ENCODE data around the gene UGT1A8. TPM values are rescaled to one million over a fixed set of nuclear protein-coding genes. Genes with fewer than 3 reads are reported as not detected.

Gene UGT1A8
- total RNA-seq, 1 experiment from 2014 or later, result not detected

- no TSS peak for BruUV-seq (replicated peaks)
- no peaks in the 10 kb centered on the region for H3K4me1 ChIP-seq (ENCODE audit: control insufficient read depth in 1 of 2, insufficient read depth in 2 of 2, low read length in 2 of 2)
- ATAC-seq (no peak), DNase-seq (ENCODE audit: low read depth, low spot score) (no peak)
- H3K9ac ChIP-seq (ENCODE audit: low read length), result no peak overlapping the region
- no peaks in the 10 kb centered on the region for H4K20me1 ChIP-seq (ENCODE audit: insufficient read depth)
- H2AFZ ChIP-seq (ENCODE audit: low read depth, low read length, poor library complexity, severe bottlenecking), result no peak overlapping the region
- no peak overlapping the region for H3K27ac ChIP-seq (ENCODE audit: low read depth, low read length)
- no peak overlapping the region for H3K4me2 ChIP-seq (ENCODE audit: low read length)
- POLR2A ChIA-PET, result no interaction called here
- H3K27me3 ChIP-seq (ENCODE audit: insufficient read depth, low read length), result no peaks in the 10 kb centered on the region
- no peaks in the 10 kb centered on the region for H3K36me3 ChIP-seq (ENCODE audit: control insufficient read depth in 1 of 2, insufficient read depth in 2 of 2, low read length in 2 of 2)
- no peak overlapping the region for H3K4me3 ChIP-seq (replicated peaks in 1 of 2; ENCODE audit: low read depth in 1 of 2, low read length in 2 of 2)
- RAD21 ChIA-PET (ENCODE audit: low non-redundant PET in 1 of 2, low total read pairs in 2 of 2, uncharacterized antibody in 2 of 2, unreplicated experiment in 2 of 2), result no interaction called here
- CTCF ChIA-PET, result no interaction called here
- intact Hi-C loops (cut with micrococcal nuclease), result no loop called here
- H3K9me2 ChIP-seq (ENCODE audit: insufficient read depth), result no peaks in the 10 kb centered on the region
- TF ChIP-seq FOSL1 (IDR thresholded peaks at IDR 0.05; ENCODE audit: low read depth) (no peak), EGR1 (IDR thresholded peaks at IDR 0.05; ENCODE audit: low read depth) (no peak), TCF7L2 (IDR thresholded peaks at IDR 0.05; ENCODE audit: borderline replicate concordance, extremely low read depth, insufficient read depth, insufficient read length) (no peak), ZFX (IDR thresholded peaks at IDR 0.05) (no peak), CBX3 (IDR thresholded peaks at IDR 0.05; ENCODE audit: low read depth) (no peak), RAD21 (IDR thresholded peaks at IDR 0.05; ENCODE audit: low read depth) (no peak), REST (IDR thresholded peaks at IDR 0.05; ENCODE audit: low read depth) (no peak), SP1 (IDR thresholded peaks at IDR 0.05; ENCODE audit: low read depth) (no peak)
- TF ChIP-seq, protein P1, sequence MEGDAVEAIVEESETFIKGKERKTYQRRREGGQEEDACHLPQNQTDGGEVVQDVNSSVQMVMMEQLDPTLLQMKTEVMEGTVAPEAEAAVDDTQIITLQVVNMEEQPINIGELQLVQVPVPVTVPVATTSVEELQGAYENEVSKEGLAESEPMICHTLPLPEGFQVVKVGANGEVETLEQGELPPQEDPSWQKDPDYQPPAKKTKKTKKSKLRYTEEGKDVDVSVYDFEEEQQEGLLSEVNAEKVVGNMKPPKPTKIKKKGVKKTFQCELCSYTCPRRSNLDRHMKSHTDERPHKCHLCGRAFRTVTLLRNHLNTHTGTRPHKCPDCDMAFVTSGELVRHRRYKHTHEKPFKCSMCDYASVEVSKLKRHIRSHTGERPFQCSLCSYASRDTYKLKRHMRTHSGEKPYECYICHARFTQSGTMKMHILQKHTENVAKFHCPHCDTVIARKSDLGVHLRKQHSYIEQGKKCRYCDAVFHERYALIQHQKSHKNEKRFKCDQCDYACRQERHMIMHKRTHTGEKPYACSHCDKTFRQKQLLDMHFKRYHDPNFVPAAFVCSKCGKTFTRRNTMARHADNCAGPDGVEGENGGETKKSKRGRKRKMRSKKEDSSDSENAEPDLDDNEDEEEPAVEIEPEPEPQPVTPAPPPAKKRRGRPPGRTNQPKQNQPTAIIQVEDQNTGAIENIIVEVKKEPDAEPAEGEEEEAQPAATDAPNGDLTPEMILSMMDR (IDR thresholded peaks at IDR 0.05 in 2 of 3, conservative IDR thresholded peaks at IDR 0.05 in 1 of 3; ENCODE audit: borderline replicate concordance in 1 of 3, insufficient read depth in 1 of 3, low read depth in 2 of 3, low read length in 2 of 3), result no peak
- TF ChIP-seq, protein P2, sequence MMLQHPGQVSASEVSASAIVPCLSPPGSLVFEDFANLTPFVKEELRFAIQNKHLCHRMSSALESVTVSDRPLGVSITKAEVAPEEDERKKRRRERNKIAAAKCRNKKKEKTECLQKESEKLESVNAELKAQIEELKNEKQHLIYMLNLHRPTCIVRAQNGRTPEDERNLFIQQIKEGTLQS (IDR thresholded peaks at IDR 0.05), result no peak
- H3K79me2 ChIP-seq (ENCODE audit: insufficient read depth, low read length), result no peaks in the 10 kb centered on the region
- no peaks in the 10 kb centered on the region for H3K9me3 ChIP-seq (ENCODE audit: control insufficient read depth in 1 of 2, insufficient read depth in 1 of 2, low read depth in 1 of 2, low read length in 2 of 2)
Measured at GRCh38 chr2:233822101-233822771, 204.8 kb downstream of the UGT1A8 start.

Other genes with a start within 250 kb of the UGT1A8 start
- 34.9 TPM for gene USP40, start 50.9 kb upstream of the UGT1A8 start, total RNA-seq (2021; ENCODE audit: unreplicated experiment)
- gene UGT1A10, start 18.8 kb downstream of the UGT1A8 start, total RNA-seq (2021; ENCODE audit: unreplicated experiment), result not detected
- gene UGT1A9, start 54.3 kb downstream of the UGT1A8 start, total RNA-seq (2021; ENCODE audit: unreplicated experiment), result not detected
- not detected for gene UGT1A7, start 64.3 kb downstream of the UGT1A8 start, total RNA-seq (2021; ENCODE audit: unreplicated experiment)
- gene UGT1A6, start 75.3 kb downstream of the UGT1A8 start, total RNA-seq (2021; ENCODE audit: unreplicated experiment), result not detected
- not detected for gene UGT1A5, start 95.3 kb downstream of the UGT1A8 start, total RNA-seq (2021; ENCODE audit: unreplicated experiment)
- 0.12 TPM for gene UGT1A4, start 101.1 kb downstream of the UGT1A8 start, total RNA-seq (2021; ENCODE audit: unreplicated experiment)
- gene UGT1A3, start 111.4 kb downstream of the UGT1A8 start, total RNA-seq (2021; ENCODE audit: unreplicated experiment), result not detected
- not detected for gene UGT1A1, start 142.6 kb downstream of the UGT1A8 start, total RNA-seq (2021; ENCODE audit: unreplicated experiment)
- not detected for gene MROH2A, start 160.7 kb downstream of the UGT1A8 start, total RNA-seq (2021; ENCODE audit: unreplicated experiment)
- gene HJURP, start 236.9 kb downstream of the UGT1A8 start, total RNA-seq (2021; ENCODE audit: unreplicated experiment), result 64.1 TPM